Measurements from ENCODE around the gene SERPINF2.
A peak's percentile ranks its signal among the peaks of the same experiment; 100 is the strongest.
"Not testable (repeated sequence)": the region's sequence is repeated elsewhere in the genome, so short reads cannot be mapped to it uniquely, and the experiment has no call there.

Gene SERPINF2

DNA sequence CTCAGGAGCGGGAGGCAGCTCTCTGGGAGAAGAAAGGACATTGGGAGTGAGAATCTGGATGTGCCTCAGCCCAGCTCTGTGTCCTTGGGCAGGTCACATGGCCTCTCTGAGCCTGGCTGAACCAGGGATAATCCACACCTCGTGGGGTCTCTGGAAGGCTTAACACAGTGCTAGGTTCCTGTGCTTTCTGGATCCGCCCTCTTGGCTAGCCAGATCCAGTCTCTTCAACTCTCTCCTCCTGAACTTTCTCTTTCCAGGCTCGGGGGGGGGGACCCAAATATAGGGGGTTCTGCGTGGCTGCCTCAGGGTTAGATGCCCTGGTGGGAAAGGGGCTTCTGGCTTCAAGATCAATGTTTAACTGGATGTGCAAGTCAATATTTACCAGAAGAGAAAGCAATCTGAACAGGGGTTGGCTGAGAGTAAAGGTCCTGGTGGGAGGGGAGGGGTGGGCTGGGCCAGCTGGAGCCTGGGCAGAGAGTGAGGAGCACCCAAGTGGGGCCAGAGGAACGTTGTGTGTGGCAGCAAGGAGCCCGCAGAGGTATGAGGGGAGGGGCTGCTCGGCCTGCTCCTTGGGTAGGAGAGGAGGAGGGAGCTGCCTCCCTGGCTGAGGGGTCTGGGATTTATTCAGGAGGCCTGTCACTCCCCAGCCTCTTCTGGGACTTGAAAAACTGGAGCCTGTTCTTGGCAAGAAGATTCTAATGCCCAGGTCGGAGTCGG, at the start of gene SERPINF2:
Gene SERPINF2, plus strand, starts transcription at position 501 of the 717 bp plus-strand sequence. CDS start 2,125 bp downstream, outside the sequence.
- no peak for DNase-seq

GRCh38 chr17:1693339-1693738, 49.3 kb upstream of the SERPINF2 start:
- DNase-seq, result no peak

DNA sequence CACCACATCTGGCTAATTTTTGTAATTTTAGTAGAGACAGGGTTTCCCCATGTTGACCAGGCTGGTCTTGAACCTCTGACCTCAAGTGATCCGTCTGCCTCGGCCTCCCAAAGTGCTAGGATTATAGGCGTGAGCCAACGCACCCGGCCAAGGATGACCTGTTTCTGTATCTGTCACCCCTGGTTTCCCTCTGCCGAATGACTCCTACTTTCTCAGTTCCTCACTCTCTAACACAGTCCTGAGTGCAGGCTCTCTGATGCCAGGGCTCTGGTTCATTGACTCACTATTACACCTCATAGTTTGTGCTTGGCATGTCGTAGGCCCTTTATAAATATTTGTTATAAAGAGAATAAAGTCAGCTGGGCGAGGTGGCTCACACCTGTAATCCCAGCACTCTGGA, 47.3 kb upstream of the SERPINF2 start:
- no peak for DNase-seq

DNA sequence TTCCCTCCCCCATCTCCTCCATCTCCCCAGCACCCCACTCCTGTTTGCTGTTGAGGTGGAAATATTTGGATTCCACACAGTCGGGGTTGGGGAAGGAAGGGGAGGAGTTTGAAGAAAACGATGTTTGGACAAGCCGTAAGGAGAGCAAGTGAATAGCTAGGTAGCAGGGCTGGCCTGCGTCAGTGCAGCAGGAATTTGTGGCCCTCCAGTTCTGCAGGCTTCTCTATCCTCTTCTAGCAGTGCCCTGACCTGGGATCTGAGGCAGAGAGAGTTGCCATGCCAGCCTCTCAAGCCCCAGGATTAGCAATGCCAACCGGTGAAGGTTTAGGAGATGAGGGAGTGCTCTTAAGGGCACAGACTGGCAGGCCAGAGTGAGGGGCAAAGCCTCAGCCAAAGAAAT, 45.0 kb upstream of the SERPINF2 start:
- DNase-seq, result no peak

DNA sequence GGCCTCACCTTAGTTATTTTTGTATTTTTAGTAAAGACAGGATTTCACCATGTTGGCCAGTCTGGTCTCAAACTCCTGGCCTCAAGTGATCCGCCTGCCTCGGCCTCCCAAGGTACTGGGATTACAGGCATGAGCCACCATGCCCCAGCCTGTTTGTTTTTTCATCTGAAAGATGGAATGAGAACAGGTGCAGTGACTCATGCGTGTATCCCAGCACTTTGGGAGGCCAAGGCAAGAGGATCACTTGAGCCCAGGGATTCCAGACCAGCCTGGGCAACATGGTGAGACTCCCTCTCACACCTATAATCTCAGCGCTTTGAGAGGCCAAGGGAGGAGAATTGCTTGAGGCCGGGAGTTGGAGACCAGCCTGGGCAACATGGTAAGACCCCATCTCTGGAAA, 42.8 kb upstream of the SERPINF2 start:
- not testable (repeated sequence) for DNase-seq

- DNase-seq, result no peak
These were observed 39.6 kb upstream of the SERPINF2 start for GRCh38 chr17:1703063-1703462.

DNA sequence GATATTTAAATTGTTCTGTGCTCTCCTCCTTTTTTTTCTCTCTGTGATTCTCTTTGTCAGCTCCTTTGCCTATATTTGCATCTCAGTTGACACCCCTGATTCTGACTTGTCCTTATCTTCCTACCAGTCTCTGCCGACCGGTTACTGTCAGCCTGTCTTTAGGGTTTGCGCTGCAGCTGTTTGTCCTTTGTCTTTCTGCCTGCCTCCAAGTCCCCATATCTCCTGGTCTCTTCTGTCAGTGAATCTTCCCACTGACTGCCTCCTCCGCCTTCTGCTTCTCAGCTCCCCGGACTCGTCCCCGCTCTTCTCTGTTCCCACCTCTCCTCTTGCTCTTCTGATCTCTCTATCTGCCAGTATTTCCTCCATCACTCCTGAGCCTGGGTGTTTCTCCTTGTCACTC, 37.7 kb upstream of the SERPINF2 start:
- no peak for DNase-seq

GRCh38 chr17:1707107-1707506, 35.6 kb upstream of the SERPINF2 start:
- DNase-seq, result no peak

DNA sequence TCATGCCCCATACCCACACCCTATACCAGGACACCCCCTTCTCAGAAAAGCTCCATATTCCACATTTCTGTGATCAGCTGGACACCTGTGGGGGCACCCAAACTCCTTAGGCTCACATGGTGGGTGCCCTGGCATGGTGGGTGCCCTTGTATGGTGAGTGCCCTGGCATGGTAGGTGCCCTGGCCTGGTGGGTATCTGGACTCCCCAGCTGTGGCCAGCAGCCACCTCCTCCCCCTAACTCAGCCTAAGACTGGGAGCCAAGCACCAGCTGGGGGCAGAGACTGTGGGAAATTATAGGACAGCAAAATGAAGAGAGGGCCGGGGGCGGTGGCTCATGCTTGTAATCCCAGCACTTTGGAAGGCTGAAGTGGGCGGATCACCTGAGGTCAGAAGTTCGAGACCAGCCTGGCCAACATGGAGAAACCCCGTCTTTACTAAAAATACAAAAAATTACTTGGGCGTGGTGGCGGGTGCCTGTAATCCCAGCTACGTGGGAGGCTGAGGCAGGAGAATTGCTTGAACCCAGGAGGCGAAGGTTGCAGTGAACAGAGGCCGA, 33.8 kb upstream of the SERPINF2 start:
- not testable (repeated sequence) for DNase-seq

- no peak for DNase-seq
These were observed 33.2 kb upstream of the SERPINF2 start for GRCh38 chr17:1709403-1709951.

DNA sequence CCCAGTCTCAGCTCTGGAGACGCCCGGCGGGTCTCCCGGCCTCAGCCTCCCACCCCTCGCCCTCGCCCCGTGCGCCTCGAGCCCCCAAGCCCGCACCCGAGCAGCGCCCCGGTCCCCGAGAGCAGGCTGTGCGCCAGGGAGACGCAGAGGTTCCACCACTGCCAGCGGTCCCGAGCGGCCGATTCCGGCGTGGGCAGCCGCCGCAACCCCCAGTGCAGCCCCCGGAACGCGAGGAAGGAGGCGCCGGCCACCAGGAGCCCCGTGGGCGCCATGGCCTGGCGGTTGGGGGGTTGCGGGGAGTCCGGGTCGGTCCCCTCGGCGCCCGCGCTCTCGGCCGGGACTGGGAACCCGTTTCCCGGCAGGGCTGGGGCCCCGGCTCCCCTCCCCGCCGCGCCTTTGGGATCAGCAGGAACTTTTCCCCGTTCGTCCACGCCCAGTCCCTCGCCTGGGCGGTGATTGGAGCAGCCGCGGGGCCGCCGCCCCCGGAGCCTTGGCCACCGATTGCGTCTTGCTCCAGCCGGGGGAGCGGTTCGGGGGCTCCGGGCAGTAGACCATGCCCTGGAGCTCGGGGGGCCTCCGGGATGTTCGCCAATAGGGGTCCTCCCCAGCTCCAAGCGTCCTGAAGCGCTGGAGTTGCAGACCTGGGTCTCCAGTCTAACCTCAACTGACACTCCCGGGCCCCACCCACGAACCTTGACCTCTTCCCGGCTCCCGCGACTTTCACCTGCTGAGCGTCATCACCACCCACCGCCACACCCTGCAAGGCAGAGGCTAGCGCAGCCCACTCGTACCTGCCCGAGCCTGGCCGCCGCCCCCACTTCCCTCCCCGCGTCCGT, 32.5 kb upstream of the SERPINF2 start, which contains the start of gene TLCD2:
Gene TLCD2, minus strand, starts transcription at position 407 of the 836 bp plus-strand sequence. Its CDS starts 135 bp downstream, at position 272.
- DNase-seq, result no peak

DNA sequence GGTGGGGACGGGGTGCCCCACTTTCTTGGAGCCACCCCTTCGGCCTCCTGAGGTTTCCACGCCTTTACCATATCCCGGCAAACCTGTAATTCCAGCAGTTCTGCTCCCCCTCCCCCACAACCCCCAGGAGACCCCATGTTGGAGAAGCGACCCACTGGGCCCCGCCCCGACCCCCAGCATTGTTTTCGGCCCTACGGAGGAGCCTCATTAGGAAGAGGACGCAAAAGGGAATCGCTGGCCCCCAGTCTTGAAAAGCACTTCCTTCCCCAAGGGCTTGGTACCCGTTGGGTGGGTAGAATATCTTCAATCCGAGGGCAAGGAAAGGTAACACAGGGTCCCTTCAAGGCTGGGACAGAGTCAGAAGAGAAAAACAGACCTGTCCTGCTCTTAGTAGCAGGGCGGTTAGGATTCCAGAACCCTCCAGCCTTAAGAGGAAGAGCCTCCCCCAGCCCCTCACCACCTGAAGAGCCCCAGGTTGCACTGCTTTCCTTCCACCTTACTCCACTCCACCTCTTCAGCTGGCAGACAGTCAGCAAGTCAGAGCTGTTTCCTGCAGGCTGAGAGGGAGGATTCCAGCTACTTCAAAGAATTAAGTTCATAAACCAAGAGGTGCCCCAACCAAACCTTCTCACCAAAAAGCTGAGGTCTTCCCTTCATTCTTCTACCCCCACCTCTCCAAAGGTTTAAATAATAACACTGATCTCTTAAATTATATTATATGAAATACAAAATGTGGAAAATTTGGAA, 31.7 kb upstream of the SERPINF2 start:
- DNase-seq, result no peak

- DNase-seq, result no peak
These were observed 30.9 kb upstream of the SERPINF2 start for GRCh38 chr17:1711804-1712203.

DNA sequence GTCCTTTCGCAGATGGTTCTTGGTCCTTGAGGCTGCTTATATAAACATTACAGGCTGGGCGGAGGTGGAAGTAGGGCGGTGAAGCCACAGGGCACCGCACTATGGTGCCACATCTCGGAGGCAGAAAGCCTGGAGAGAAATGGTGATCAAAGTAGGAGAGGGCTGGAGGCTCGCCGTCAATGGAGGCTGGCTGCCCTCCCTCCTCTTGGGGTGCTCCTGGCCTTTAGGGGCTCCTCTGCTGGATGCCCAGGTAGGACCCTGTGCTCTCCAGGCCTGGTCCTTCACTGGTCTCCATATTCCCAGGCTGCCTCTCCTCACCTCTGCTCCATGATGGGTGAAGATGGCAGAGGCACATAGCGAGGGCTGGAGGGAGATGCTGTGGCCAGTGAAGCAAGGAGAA, 30.4 kb upstream of the SERPINF2 start:
- DNase-seq, result no peak

DNA sequence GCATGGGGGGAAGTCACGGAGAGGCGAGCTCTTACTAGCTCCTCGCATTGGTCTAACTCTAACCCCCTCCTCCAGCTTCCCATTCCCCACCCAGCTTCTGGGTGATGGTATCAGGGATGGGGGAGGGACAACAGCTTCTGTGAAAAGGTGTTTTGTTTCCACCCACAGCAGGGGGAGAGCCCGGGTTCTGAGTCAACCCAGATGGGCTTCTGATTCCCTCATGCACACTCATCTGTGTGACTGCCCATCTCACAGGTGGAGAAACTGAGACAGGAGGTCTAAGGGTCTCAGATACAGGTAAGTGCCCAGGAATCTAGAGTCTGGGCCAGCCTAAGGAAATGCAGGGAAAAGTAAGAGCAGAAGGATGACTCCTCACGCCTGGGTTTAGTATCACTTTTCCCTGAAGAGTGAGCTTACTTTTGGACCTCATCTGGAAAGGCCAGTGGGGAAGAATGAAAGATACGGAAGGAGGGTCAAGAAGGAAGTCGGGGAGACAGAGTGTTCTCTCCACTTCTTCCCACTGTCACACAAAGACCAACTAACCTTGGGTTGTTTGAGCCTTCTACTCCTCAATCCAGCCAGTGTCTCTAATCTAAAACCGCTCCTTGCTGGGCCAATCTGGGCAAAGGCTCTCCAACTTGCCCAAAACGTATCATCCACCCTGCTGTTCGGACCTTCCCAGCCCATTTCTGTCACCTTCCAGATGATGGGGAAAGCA, 29.4 kb upstream of the SERPINF2 start:
- no peak for DNase-seq

GRCh38 chr17:1713878-1714426, 28.7 kb upstream of the SERPINF2 start:
- no peak for DNase-seq

- DNase-seq, result no peak
These were observed 28.2 kb upstream of the SERPINF2 start for GRCh38 chr17:1714427-1714979.

DNA sequence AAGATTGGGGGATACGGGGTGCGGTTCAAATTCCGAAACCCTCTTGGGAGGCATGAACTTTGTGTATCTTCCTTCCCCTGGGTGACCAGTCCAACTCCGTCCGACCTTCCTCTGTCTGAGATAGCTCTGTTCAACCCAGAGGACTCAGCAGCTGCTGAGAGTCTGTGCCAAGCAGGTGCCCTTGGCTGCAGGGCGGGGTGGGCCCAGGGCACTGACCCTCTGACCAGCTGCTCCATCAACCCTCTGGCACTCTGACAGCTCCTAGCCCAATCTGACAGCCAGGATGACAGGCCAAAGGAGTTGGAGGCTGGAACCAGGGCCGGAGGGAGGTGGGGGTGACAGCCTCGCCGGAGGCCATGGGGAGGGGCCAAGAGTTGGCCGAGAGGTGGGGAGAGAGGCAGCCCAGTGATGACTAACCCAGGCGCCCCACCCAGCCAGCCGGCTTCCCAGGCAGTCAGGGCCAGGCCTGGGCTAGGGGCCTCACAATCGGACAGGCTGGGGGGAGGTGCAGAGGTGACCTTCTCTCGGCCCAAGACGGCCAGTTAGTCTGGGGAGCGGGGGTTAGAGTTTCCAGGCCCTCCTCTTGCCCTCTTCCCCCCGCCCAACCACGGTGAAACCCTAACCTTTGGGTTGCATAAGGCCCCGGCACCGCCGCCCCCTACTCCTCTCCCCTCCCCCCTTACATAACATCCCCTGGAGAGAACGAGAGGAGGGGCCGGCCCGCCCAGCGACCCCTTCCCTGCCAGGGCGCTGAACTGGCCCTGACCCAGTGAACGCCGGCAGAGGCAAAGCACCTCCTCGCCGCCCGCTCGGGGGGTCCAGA, 27.5 kb upstream of the SERPINF2 start:
- peak; percentile 45 for DNase-seq

DNA sequence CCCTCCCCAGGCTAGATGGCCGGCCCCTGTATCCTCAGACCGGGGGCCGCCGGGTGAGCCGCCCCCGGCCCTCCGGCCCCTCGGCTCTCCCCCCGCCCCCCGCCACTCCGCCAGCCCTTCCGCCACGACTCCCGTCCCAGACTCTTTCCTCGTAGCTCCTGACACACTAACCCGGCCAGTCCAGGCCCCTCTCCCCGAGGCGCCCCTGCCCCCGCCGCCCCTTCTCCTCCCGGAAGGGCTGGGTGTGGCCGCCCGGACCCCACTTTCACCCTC, 26.9 kb upstream of the SERPINF2 start:
- DNase-seq, result no peak

- peak; percentile 99 for DNase-seq
These were observed 26.4 kb upstream of the SERPINF2 start for GRCh38 chr17:1716076-1716911.
